GM18909 (cell line): ENCODE results near the gene OLAH.
"Not testable (repeated sequence)": the region's sequence is repeated elsewhere in the genome, so short reads cannot be mapped to it uniquely, and the experiment has no call there.

Experiments used
- ATAC-seq: cut with Tn5 transposase; IDR thresholded peaks from one replicate; pipeline ENCODE4 v1.9.1; 2021; ENCODE audit warnings: mild to moderate bottlenecking; ENCODE audit not compliant: unreplicated experiment, poor library complexity

The OLAH gene

GRCh38 chr10:15043674-15044073 lies at the start of gene OLAH:
Gene OLAH, plus strand, starts transcription at chr10:15043943. Its CDS starts 3,346 bp downstream, at chr10:15047289.
- ATAC-seq, result no peak

- ATAC-seq, result no peak
Measured at GRCh38 chr10:14995964-14996565, 47.7 kb upstream of the OLAH start.

- ATAC-seq, result not testable (repeated sequence)
Measured at GRCh38 chr10:15013530-15013929, 30.2 kb upstream of the OLAH start.

- ATAC-seq, result no peak
Measured at GRCh38 chr10:15015451-15015850, 28.3 kb upstream of the OLAH start.

- ATAC-seq, result not testable (repeated sequence)
Measured at GRCh38 chr10:15020966-15021365, 22.8 kb upstream of the OLAH start.

GRCh38 chr10:15023079-15023478 lies 20.7 kb upstream of the OLAH start:
- not testable (repeated sequence) for ATAC-seq

GRCh38 chr10:15024017-15025004 lies 19.4 kb upstream of the OLAH start:
- ATAC-seq, result not testable (repeated sequence)

GRCh38 chr10:15025040-15025439 lies 18.7 kb upstream of the OLAH start:
- ATAC-seq, result not testable (repeated sequence)

GRCh38 chr10:15027741-15028140 lies 16.0 kb upstream of the OLAH start:
- no peak for ATAC-seq

- ATAC-seq, result no peak
Measured at GRCh38 chr10:15035385-15036301, 8.1 kb upstream of the OLAH start.

- ATAC-seq, result no peak
Measured at GRCh38 chr10:15037691-15038090, 6.1 kb upstream of the OLAH start.

- no peak for ATAC-seq
Measured at GRCh38 chr10:15038416-15038815, 5.3 kb upstream of the OLAH start.

GRCh38 chr10:15045380-15045779 lies 1.6 kb downstream of the OLAH start:
- no peak for ATAC-seq

- no peak for ATAC-seq
Measured at GRCh38 chr10:15046626-15047025, 2.9 kb downstream of the OLAH start.

- ATAC-seq, result no peak
Measured at GRCh38 chr10:15049533-15049932, 5.8 kb downstream of the OLAH start.

- no peak for ATAC-seq
Measured at GRCh38 chr10:15052121-15052520, 8.4 kb downstream of the OLAH start.

GRCh38 chr10:15053061-15053460 lies 9.3 kb downstream of the OLAH start:
- ATAC-seq, result no peak

GRCh38 chr10:15058689-15059088 lies 14.9 kb downstream of the OLAH start:
- no peak for ATAC-seq

GRCh38 chr10:15059914-15060313 lies 16.2 kb downstream of the OLAH start:
- ATAC-seq, result no peak

- no peak for ATAC-seq
Measured at GRCh38 chr10:15060638-15061037, 16.9 kb downstream of the OLAH start.
